ENCODE results near the gene RNF187. TPM values are rescaled to one million over a fixed set of nuclear protein-coding genes. Genes with fewer than 3 reads are reported as not detected.

The RNF187 gene
- total RNA-seq, 1 donor from 2014 or later: 201 TPM

DNA sequence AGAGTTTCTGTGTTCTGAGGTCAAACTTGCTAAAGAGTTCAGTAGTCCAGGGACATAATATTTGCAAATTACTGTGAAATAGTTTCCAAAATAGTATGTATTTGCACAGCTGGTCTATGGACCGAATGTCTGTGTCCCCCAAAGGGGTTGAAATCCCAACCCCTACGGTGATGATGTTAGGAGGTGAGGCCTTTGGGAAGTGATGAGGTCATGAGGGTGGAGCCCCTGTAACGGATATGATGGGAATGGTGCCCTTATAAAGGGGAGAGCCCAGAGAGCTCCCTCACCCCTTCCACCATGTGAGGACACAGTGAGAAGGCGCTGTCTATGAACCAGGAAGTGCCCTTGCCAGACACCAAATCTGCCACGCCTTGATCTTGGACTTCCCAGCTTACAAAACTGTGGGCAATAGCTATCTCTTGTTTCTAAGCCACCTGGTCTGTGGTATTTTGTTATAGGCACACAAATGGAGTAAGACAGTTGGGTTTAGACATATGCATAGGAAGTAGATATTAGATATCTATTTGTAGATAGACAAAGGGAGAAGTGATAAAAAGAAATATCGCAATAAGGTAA, 21.7 kb downstream of the RNF187 start:
- Mint-ChIP-seq H3K4me1 (ENCODE audit: low read depth, unreplicated experiment) (no peaks in the 10 kb centered on the region), H3K27ac (ENCODE audit: unreplicated experiment) (no peak overlapping the region), H3K4me3 (ENCODE audit: unreplicated experiment) (no peak overlapping the region), H3K9me3 (ENCODE audit: unreplicated experiment) (no peaks in the 10 kb centered on the region), H3K27me3 (ENCODE audit: unreplicated experiment) (peaks cover 4% of the 10 kb centered on the region), H3K36me3 (ENCODE audit: unreplicated experiment) (peaks cover 4% of the 10 kb centered on the region)
- DNase-seq: no peak
- TF ChIP-seq, protein P1, sequence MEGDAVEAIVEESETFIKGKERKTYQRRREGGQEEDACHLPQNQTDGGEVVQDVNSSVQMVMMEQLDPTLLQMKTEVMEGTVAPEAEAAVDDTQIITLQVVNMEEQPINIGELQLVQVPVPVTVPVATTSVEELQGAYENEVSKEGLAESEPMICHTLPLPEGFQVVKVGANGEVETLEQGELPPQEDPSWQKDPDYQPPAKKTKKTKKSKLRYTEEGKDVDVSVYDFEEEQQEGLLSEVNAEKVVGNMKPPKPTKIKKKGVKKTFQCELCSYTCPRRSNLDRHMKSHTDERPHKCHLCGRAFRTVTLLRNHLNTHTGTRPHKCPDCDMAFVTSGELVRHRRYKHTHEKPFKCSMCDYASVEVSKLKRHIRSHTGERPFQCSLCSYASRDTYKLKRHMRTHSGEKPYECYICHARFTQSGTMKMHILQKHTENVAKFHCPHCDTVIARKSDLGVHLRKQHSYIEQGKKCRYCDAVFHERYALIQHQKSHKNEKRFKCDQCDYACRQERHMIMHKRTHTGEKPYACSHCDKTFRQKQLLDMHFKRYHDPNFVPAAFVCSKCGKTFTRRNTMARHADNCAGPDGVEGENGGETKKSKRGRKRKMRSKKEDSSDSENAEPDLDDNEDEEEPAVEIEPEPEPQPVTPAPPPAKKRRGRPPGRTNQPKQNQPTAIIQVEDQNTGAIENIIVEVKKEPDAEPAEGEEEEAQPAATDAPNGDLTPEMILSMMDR (IDR thresholded peaks at IDR 0.05; ENCODE audit: partially characterized antibody, unreplicated experiment): no peak

- Mint-ChIP-seq H3K4me3 (ENCODE audit: unreplicated experiment) (no peak overlapping the region), H3K27ac (ENCODE audit: unreplicated experiment) (no peak overlapping the region), H3K4me1 (ENCODE audit: low read depth, unreplicated experiment) (no peaks in the 10 kb centered on the region), H3K36me3 (ENCODE audit: unreplicated experiment) (peaks cover 4% of the 10 kb centered on the region), H3K9me3 (ENCODE audit: unreplicated experiment) (no peaks in the 10 kb centered on the region), H3K27me3 (ENCODE audit: unreplicated experiment) (peaks cover 4% of the 10 kb centered on the region)
- DNase-seq: no peak
- TF ChIP-seq, protein P1 (IDR thresholded peaks at IDR 0.05; ENCODE audit: partially characterized antibody, unreplicated experiment): no peak
These were observed 23.1 kb downstream of the RNF187 start for GRCh38 chr1:228510101-228510802.

DNA sequence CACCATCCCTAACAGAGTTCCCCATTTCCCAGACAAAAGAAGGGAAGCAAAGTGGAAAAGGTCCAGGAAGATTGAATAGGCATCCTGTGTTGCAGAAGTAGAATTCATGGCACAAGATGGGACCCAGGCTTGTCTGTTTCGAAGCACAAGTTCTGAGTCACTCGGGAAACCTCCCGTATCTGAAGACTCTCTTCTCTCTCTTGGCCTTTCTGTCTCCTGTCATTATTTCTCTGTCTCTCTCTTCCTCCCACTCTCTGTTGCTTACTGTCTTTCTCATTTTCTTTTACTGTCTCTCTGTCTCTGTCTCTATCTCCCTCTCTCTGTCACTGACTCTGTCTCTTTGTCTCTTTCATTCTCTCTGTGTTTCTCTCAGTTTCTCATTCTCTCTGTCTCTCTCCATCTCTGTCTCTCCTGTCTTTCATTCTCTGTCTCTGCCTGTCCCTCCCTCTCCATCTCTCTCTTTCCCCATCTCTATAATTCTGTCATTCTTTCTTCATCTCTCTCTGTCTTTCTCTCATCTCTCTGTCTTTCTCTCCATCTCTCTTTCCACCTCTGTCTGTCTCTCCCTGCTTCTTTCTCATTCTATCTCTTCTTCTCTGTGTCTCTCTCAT, 23.7 kb downstream of the RNF187 start:
- peaks cover 4% of the 10 kb centered on the region for H3K27me3 Mint-ChIP-seq (ENCODE audit: unreplicated experiment)

GRCh38 chr1:228511546-228512445, 24.6 kb downstream of the RNF187 start:
- no peak overlapping the region for H3K4me3 Mint-ChIP-seq (ENCODE audit: unreplicated experiment)
- H3K27me3 Mint-ChIP-seq (ENCODE audit: unreplicated experiment): peaks cover 4% of the 10 kb centered on the region
- no peak for DNase-seq
- TF ChIP-seq, protein P1 (IDR thresholded peaks at IDR 0.05; ENCODE audit: partially characterized antibody, unreplicated experiment): no peak
- H3K36me3 Mint-ChIP-seq (ENCODE audit: unreplicated experiment): peaks cover 4% of the 10 kb centered on the region
- no peak overlapping the region for H3K27ac Mint-ChIP-seq (ENCODE audit: unreplicated experiment)
- no peaks in the 10 kb centered on the region for H3K9me3 Mint-ChIP-seq (ENCODE audit: unreplicated experiment)
- no peaks in the 10 kb centered on the region for H3K4me1 Mint-ChIP-seq (ENCODE audit: low read depth, unreplicated experiment)

More for the DNA sequence above, 23.7 kb downstream of the RNF187 start:
- Mint-ChIP-seq H3K4me1 (ENCODE audit: low read depth, unreplicated experiment) (no peaks in the 10 kb centered on the region), H3K27ac (ENCODE audit: unreplicated experiment) (no peak overlapping the region), H3K36me3 (ENCODE audit: unreplicated experiment) (peaks cover 4% of the 10 kb centered on the region), H3K9me3 (ENCODE audit: unreplicated experiment) (no peaks in the 10 kb centered on the region), H3K4me3 (ENCODE audit: unreplicated experiment) (no peak overlapping the region)
- DNase-seq: no peak
- TF ChIP-seq, protein P1 (IDR thresholded peaks at IDR 0.05; ENCODE audit: partially characterized antibody, unreplicated experiment): no peak
